ENCODE results near the gene MTFR2. TPM values are rescaled to one million over a fixed set of nuclear protein-coding genes. Genes with fewer than 3 reads are reported as not detected.

MTFR2 gene
- total and polyA plus RNA-seq, 2 experiments from 2014 or later = 7.4 to 13.5 TPM

DNA sequence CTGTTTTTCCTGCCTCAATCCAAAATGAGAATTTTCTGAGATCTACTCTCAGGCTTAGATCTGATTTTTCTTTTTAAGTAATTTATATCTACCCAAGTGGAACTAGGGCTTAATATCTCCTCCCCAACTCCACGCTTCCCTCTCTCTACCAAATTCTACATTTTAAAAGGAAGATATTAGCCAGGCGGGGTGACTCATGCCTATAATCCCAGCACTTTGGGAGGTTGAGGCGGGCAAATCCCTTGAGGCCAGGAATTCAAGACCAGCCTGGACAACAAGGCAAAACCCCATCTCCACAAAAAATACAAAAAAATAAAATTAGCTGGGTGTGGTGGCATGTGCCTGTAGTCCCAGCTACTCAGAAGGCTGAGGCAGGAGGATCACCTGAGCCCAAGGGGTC, 61.0 kb downstream of the MTFR2 start:
- Histone ChIP-seq H3K36me3 (ENCODE audit: insufficient read depth) (no peaks in the 10 kb centered on the region), H3K9me2 (ENCODE audit: insufficient read depth) (no peaks in the 10 kb centered on the region), H4K20me1 (replicated peaks; ENCODE audit: insufficient read depth) (no peaks in the 10 kb centered on the region), H3F3A (replicated peaks; ENCODE audit: low read depth) (no peaks in the 10 kb centered on the region), H3K4me3 (no peak overlapping the region), H2AFZ (no peak overlapping the region), H3K4me2 (no peak overlapping the region), H3K27ac (ENCODE audit: low read depth) (no peak overlapping the region), H3K79me2 (replicated peaks; ENCODE audit: insufficient read depth) (no peaks in the 10 kb centered on the region), H3K27me3 (ENCODE audit: insufficient read depth) (no peaks in the 10 kb centered on the region), H3K4me1 (ENCODE audit: insufficient read depth) (no peaks in the 10 kb centered on the region)
- Mint-ChIP-seq H3K4me3 (no peak overlapping the region), H3K4me1 (no peaks in the 10 kb centered on the region), H3K36me3 (ENCODE audit: low read depth) (no peaks in the 10 kb centered on the region), H3K9me3 (no peaks in the 10 kb centered on the region; the same call in 2 of the 3 replicates), H3K27me3 (ENCODE audit: insufficient read depth, low read depth, poor library complexity) (peaks cover 3% of the 10 kb centered on the region), H3K27ac (no peak overlapping the region)
- TF ChIP-seq EZH2 (IDR thresholded peaks at IDR 0.05; ENCODE audit: low read depth, unreplicated experiment) (no peak), POLR2AphosphoS5 (IDR thresholded peaks at IDR 0.05; ENCODE audit: low read depth) (no peak), STAT1 (IDR thresholded peaks at IDR 0.05; ENCODE audit: unreplicated experiment) (no peak), JUNB (IDR thresholded peaks at IDR 0.05; ENCODE audit: unreplicated experiment) (no peak), ZNF114 (CRISPR knock-in tag; IDR thresholded peaks at IDR 0.05) (no peak), ZNF331 (CRISPR knock-in tag; IDR thresholded peaks at IDR 0.05; ENCODE audit: low read depth) (no peak), NANOG (IDR thresholded peaks at IDR 0.05; ENCODE audit: borderline replicate concordance) (no peak), EZH2phosphoT487 (IDR thresholded peaks at IDR 0.05; ENCODE audit: unreplicated experiment) (no peak), CREB1 (CRISPR knock-in tag; IDR thresholded peaks at IDR 0.05; ENCODE audit: low read depth) (no peak)
- TF ChIP-seq, protein P1, sequence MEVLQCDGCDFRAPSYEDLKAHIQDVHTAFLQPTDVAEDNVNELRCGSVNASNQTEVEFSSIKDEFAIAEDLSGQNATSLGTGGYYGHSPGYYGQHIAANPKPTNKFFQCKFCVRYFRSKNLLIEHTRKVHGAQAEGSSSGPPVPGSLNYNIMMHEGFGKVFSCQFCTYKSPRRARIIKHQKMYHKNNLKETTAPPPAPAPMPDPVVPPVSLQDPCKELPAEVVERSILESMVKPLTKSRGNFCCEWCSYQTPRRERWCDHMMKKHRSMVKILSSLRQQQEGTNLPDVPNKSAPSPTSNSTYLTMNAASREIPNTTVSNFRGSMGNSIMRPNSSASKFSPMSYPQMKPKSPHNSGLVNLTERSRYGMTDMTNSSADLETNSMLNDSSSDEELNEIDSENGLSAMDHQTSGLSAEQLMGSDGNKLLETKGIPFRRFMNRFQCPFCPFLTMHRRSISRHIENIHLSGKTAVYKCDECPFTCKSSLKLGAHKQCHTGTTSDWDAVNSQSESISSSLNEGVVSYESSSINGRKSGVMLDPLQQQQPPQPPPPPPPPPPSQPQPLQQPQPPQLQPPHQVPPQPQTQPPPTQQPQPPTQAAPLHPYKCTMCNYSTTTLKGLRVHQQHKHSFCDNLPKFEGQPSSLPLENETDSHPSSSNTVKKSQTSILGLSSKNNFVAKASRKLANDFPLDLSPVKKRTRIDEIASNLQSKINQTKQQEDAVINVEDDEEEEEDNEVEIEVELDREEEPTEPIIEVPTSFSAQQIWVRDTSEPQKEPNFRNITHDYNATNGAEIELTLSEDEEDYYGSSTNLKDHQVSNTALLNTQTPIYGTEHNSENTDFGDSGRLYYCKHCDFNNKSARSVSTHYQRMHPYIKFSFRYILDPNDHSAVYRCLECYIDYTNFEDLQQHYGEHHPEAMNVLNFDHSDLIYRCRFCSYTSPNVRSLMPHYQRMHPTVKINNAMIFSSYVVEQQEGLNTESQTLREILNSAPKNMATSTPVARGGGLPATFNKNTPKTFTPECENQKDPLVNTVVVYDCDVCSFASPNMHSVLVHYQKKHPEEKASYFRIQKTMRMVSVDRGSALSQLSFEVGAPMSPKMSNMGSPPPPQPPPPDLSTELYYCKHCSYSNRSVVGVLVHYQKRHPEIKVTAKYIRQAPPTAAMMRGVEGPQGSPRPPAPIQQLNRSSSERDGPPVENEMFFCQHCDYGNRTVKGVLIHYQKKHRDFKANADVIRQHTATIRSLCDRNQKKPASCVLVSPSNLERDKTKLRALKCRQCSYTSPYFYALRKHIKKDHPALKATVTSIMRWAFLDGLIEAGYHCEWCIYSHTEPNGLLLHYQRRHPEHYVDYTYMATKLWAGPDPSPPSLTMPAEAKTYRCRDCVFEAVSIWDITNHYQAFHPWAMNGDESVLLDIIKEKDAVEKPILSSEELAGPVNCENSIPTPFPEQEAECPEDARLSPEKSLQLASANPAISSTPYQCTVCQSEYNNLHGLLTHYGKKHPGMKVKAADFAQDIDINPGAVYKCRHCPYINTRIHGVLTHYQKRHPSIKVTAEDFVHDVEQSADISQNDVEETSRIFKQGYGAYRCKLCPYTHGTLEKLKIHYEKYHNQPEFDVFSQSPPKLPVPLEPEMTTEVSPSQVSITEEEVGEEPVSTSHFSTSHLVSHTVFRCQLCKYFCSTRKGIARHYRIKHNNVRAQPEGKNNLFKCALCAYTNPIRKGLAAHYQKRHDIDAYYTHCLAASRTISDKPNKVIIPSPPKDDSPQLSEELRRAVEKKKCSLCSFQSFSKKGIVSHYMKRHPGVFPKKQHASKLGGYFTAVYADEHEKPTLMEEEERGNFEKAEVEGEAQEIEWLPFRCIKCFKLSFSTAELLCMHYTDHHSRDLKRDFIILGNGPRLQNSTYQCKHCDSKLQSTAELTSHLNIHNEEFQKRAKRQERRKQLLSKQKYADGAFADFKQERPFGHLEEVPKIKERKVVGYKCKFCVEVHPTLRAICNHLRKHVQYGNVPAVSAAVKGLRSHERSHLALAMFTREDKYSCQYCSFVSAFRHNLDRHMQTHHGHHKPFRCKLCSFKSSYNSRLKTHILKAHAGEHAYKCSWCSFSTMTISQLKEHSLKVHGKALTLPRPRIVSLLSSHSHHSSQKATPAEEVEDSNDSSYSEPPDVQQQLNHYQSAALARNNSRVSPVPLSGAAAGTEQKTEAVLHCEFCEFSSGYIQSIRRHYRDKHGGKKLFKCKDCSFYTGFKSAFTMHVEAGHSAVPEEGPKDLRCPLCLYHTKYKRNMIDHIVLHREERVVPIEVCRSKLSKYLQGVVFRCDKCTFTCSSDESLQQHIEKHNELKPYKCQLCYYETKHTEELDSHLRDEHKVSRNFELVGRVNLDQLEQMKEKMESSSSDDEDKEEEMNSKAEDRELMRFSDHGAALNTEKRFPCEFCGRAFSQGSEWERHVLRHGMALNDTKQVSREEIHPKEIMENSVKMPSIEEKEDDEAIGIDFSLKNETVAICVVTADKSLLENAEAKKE (CRISPR knock-in tag; IDR thresholded peaks at IDR 0.05) = no peak
- TF ChIP-seq, protein P2, sequence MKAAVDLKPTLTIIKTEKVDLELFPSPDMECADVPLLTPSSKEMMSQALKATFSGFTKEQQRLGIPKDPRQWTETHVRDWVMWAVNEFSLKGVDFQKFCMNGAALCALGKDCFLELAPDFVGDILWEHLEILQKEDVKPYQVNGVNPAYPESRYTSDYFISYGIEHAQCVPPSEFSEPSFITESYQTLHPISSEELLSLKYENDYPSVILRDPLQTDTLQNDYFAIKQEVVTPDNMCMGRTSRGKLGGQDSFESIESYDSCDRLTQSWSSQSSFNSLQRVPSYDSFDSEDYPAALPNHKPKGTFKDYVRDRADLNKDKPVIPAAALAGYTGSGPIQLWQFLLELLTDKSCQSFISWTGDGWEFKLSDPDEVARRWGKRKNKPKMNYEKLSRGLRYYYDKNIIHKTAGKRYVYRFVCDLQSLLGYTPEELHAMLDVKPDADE (IDR thresholded peaks at IDR 0.05) = no peak
- TF ChIP-seq, protein P3, sequence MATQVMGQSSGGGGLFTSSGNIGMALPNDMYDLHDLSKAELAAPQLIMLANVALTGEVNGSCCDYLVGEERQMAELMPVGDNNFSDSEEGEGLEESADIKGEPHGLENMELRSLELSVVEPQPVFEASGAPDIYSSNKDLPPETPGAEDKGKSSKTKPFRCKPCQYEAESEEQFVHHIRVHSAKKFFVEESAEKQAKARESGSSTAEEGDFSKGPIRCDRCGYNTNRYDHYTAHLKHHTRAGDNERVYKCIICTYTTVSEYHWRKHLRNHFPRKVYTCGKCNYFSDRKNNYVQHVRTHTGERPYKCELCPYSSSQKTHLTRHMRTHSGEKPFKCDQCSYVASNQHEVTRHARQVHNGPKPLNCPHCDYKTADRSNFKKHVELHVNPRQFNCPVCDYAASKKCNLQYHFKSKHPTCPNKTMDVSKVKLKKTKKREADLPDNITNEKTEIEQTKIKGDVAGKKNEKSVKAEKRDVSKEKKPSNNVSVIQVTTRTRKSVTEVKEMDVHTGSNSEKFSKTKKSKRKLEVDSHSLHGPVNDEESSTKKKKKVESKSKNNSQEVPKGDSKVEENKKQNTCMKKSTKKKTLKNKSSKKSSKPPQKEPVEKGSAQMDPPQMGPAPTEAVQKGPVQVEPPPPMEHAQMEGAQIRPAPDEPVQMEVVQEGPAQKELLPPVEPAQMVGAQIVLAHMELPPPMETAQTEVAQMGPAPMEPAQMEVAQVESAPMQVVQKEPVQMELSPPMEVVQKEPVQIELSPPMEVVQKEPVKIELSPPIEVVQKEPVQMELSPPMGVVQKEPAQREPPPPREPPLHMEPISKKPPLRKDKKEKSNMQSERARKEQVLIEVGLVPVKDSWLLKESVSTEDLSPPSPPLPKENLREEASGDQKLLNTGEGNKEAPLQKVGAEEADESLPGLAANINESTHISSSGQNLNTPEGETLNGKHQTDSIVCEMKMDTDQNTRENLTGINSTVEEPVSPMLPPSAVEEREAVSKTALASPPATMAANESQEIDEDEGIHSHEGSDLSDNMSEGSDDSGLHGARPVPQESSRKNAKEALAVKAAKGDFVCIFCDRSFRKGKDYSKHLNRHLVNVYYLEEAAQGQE (IDR thresholded peaks at IDR 0.05; ENCODE audit: unreplicated experiment) = no peak
- TF ChIP-seq, protein P4, sequence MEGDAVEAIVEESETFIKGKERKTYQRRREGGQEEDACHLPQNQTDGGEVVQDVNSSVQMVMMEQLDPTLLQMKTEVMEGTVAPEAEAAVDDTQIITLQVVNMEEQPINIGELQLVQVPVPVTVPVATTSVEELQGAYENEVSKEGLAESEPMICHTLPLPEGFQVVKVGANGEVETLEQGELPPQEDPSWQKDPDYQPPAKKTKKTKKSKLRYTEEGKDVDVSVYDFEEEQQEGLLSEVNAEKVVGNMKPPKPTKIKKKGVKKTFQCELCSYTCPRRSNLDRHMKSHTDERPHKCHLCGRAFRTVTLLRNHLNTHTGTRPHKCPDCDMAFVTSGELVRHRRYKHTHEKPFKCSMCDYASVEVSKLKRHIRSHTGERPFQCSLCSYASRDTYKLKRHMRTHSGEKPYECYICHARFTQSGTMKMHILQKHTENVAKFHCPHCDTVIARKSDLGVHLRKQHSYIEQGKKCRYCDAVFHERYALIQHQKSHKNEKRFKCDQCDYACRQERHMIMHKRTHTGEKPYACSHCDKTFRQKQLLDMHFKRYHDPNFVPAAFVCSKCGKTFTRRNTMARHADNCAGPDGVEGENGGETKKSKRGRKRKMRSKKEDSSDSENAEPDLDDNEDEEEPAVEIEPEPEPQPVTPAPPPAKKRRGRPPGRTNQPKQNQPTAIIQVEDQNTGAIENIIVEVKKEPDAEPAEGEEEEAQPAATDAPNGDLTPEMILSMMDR (conservative IDR thresholded peaks at IDR 0.05; ENCODE audit: low read depth in 2 of 2) = no peak
- DNase-seq (ENCODE audit: low spot score) (no peak), ATAC-seq (no peak)
